Suprapubic skin (tissue), 3 donors: Measurements from ENCODE around the gene TLCD5.

Source experiments
- CTCF ChIP-seq, 2 donors: fragments of 200-600 bp in 1 of 2; fragments of 450-650 bp in 1 of 2; sonication (generic) in 1 of 2; IDR thresholded peaks; one replicate each; pipeline ENCODE4 v1.5.1; 2016 to 2019; ENCODE audit warnings: antibody characterized with exemption in 2 of 2, mild to moderate bottlenecking in 1 of 2, moderate library complexity in 1 of 2
- POLR2A ChIP-seq, 2 donors: fragments of 450-650 bp; IDR thresholded peaks; one replicate each; pipeline ENCODE4 v1.6.1; 2017; ENCODE audit warnings: antibody characterized with exemption in 2 of 2, mild to moderate bottlenecking in 2 of 2, moderate library complexity in 2 of 2

GRCh38 chr11:120342678-120343077, 17.6 kb downstream of the TLCD5 start:
- no peak for TF ChIP-seq CTCF (IDR thresholded peaks at IDR 0.05)
- no peak for TF ChIP-seq POLR2A (IDR thresholded peaks at IDR 0.05)
